ENCODE measurements around the gene PARP6. TPM values are rescaled to one million over a fixed set of nuclear protein-coding genes. Genes with fewer than 3 reads are reported as not detected.

PARP6 gene
- total RNA-seq, 3 donors from 2014 or later (not counting 1 experiment from before 2014, with no cell fraction given): 132 to 135 (median 132) TPM

DNA sequence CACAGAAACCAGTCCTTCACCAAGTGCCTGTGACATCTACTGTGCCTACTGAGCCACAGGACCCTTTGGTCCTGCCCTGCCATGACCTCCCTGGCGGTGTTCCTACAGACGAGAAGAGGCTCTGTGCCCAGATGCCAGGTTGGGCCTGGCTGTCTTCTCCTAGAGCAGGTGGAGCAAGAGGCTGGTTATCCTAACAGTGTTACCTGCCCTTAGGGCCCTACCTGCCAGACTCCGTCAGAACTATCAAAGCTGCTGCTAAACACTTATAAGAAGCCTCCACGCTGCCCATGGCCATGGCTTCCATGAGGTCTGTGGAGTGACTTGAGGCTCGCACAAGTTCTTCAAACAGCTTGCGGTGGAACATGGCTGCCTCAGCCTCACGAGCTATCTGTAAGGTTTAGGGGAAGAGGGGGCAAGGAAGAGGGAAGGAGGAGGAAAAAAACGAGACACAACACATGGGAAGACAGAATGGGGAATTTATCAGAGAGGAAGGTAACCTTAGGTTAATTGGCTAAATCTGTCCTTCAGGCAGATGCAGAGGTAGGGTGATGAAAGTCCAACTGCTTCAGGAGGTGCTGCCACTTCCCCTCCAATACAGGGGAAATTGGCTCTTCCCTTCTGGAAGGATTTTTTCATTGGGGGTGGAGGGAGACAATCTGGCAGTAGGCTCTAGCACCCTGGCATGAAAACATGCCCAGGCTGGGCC is 69.4 kb downstream of the PARP6 start:
- H3K9me3 Mint-ChIP-seq: no peaks in the 10 kb centered on the region
- H3K27ac ChIP-seq (ENCODE audit: low read length): no peak overlapping the region
- WGBS (ENCODE audit: insufficient coverage): 94% methylated on average over 8 of the region's 8 CpGs

DNA sequence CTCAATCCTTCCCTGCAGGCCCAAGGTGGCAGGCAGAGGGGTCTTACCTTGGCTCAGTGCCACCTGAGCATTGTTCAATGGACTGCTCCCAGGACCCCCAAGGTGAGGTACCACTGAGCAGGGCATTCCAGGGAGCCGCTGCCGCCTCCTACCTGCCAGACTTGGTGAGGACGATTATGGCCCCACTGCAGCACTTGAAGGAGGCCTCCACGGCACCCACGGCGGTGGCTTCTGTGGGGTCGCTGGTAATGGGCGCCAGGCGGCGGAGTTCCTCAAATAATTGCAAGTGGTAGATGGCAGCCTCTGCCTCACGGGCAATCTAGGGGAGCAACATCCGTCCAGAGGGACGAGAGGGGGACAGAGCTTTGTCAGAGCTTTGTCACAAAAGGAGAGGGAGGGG is 70.1 kb downstream of the PARP6 start:
- H3K9me3 Mint-ChIP-seq: no peaks in the 10 kb centered on the region
- no peak for ATAC-seq
- TF ChIP-seq, protein P1, sequence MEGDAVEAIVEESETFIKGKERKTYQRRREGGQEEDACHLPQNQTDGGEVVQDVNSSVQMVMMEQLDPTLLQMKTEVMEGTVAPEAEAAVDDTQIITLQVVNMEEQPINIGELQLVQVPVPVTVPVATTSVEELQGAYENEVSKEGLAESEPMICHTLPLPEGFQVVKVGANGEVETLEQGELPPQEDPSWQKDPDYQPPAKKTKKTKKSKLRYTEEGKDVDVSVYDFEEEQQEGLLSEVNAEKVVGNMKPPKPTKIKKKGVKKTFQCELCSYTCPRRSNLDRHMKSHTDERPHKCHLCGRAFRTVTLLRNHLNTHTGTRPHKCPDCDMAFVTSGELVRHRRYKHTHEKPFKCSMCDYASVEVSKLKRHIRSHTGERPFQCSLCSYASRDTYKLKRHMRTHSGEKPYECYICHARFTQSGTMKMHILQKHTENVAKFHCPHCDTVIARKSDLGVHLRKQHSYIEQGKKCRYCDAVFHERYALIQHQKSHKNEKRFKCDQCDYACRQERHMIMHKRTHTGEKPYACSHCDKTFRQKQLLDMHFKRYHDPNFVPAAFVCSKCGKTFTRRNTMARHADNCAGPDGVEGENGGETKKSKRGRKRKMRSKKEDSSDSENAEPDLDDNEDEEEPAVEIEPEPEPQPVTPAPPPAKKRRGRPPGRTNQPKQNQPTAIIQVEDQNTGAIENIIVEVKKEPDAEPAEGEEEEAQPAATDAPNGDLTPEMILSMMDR (IDR thresholded peaks at IDR 0.05): no peak
- DNase-seq: no peak
- Histone ChIP-seq H3K27ac (ENCODE audit: low read length) (no peak overlapping the region), H3K36me3 (ENCODE audit: control insufficient read depth, insufficient read depth, low read length) (peaks cover 87% of the 10 kb centered on the region), H3K27me3 (ENCODE audit: control insufficient read depth, insufficient read depth, low read length) (no peaks in the 10 kb centered on the region), H3K4me1 (ENCODE audit: control insufficient read depth, insufficient read depth, low read length) (peaks cover under 1% of the 10 kb centered on the region), H3K9me3 (ENCODE audit: control insufficient read depth, insufficient read depth, low read length) (no peaks in the 10 kb centered on the region), H3K4me3 (ENCODE audit: low read length) (no peak overlapping the region)
- H3K27ac Mint-ChIP-seq: no peak overlapping the region
- no peak overlapping the region for H3K4me3 Mint-ChIP-seq
- H3K27me3 Mint-ChIP-seq (ENCODE audit: low read depth in 2 of 2): peaks cover 5 to 7% of the 10 kb centered on the region in 2 donors
- 94% methylated on average over 13 of the region's 13 CpGs for WGBS (ENCODE audit: insufficient coverage)
- intact Hi-C loops (cut with micrococcal nuclease): no loop called here
- peaks cover 5% of the 10 kb centered on the region in 2 donors for H3K4me1 Mint-ChIP-seq
- H3K36me3 Mint-ChIP-seq: peaks cover 6% of the 10 kb centered on the region

More for the DNA sequence above, 69.4 kb downstream of the PARP6 start:
- DNase-seq (no peak), ATAC-seq (no peak)
- TF ChIP-seq, protein P1 (IDR thresholded peaks at IDR 0.05): no peak
- no peaks in the 10 kb centered on the region for H3K4me1 ChIP-seq (ENCODE audit: control insufficient read depth, insufficient read depth, low read length)
- Mint-ChIP-seq H3K27me3 (ENCODE audit: low read depth in 2 of 2) (peaks cover 2 to 4% of the 10 kb centered on the region in 2 donors), H3K36me3 (peaks cover 7% of the 10 kb centered on the region), H3K4me3 (no peak overlapping the region), H3K27ac (no peak overlapping the region), H3K4me1 (peaks cover 2% of the 10 kb centered on the region in 2 donors)
- H3K36me3 ChIP-seq (ENCODE audit: control insufficient read depth, insufficient read depth, low read length): peaks cover 94% of the 10 kb centered on the region
- no peaks in the 10 kb centered on the region for H3K9me3 ChIP-seq (ENCODE audit: control insufficient read depth, insufficient read depth, low read length)
- no peaks in the 10 kb centered on the region for H3K27me3 ChIP-seq (ENCODE audit: control insufficient read depth, insufficient read depth, low read length)
- H3K4me3 ChIP-seq (ENCODE audit: low read length): no peak overlapping the region
- intact Hi-C loops (cut with micrococcal nuclease): no loop called here

DNA sequence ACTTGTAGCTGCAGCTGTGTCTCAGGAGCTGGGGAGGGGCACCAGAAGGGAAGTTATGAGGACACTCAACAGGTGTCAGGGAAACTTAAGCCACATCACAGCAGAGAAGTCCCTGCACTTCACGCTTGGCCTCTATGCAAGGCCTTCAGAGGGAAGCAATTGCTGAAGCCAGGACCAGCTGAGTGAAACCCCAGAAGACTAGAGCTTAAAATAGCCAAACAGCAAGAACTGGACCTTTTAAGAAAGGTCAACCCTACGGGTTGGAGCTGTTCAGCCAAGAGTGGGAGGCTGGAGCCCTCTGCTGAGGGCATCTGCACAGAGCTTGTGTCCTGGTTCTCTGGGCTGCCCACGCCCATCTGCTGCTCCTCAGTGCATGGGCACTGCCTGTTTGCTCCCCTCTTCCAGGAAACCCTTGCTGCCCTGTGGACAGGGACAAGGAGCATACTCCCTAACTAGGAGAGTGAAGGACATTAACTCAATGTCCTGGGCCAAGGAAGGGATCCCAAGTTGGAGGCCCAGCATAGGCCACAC is 70.9 kb downstream of the PARP6 start:
- WGBS (ENCODE audit: insufficient coverage): 66% methylated on average over 3 of the region's 3 CpGs
- Mint-ChIP-seq H3K27ac (no peak overlapping the region), H3K4me3 (no peak overlapping the region), H3K36me3 (no peaks in the 10 kb centered on the region), H3K27me3 (ENCODE audit: low read depth in 2 of 2) (peaks cover 9% of the 10 kb centered on the region in 2 donors), H3K9me3 (no peaks in the 10 kb centered on the region), H3K4me1 (peaks cover 5% of the 10 kb centered on the region in 2 donors)
- intact Hi-C loops (cut with micrococcal nuclease): no loop called here
- ATAC-seq (no peak), DNase-seq (no peak)
- Histone ChIP-seq H3K27ac (ENCODE audit: low read length) (no peak overlapping the region), H3K4me1 (ENCODE audit: control insufficient read depth, insufficient read depth, low read length) (peaks cover 3% of the 10 kb centered on the region), H3K4me3 (ENCODE audit: low read length) (no peak overlapping the region), H3K27me3 (ENCODE audit: control insufficient read depth, insufficient read depth, low read length) (peaks cover 2% of the 10 kb centered on the region), H3K9me3 (ENCODE audit: control insufficient read depth, insufficient read depth, low read length) (no peaks in the 10 kb centered on the region), H3K36me3 (ENCODE audit: control insufficient read depth, insufficient read depth, low read length) (peaks cover 79% of the 10 kb centered on the region)
- TF ChIP-seq, protein P1 (IDR thresholded peaks at IDR 0.05): no peak
